RPMI7951 (cell line): ENCODE measurements around the gene SCD5. TPM values are rescaled to one million over a fixed set of nuclear protein-coding genes. Genes with fewer than 3 reads are reported as not detected.

ENCODE experiments used
- DNase-seq: peaks from one replicate; pipeline ENCODE4 v3.0.0-alpha.2; 2012; ENCODE audit warnings: low read depth
- total RNA-seq: library from RNA; depleted of rRNA; stranded (reverse); fragments of >200 nt; shearing (Covaris generic); gene quantifications from 2 replicates; pipeline ENCODE4 v1.2.3, GENCODE V29; 2014

The SCD5 gene
- total RNA-seq, 1 experiment from 2014 or later, result 10.1 TPM

GRCh38 chr4:82691431-82691830 is 107.2 kb downstream of the SCD5 start:
- no peak for DNase-seq

GRCh38 chr4:82688091-82688795 is 110.4 kb downstream of the SCD5 start:
- no peak for DNase-seq

GRCh38 chr4:82687531-82687930 is 111.1 kb downstream of the SCD5 start:
- DNase-seq, result no peak

GRCh38 chr4:82681754-82682153 is 116.8 kb downstream of the SCD5 start:
- no peak for DNase-seq

- DNase-seq, result no peak
Observed at GRCh38 chr4:82680834-82681233, 117.8 kb downstream of the SCD5 start.

GRCh38 chr4:82679531-82679930 is 119.1 kb downstream of the SCD5 start:
- no peak for DNase-seq

GRCh38 chr4:82678051-82678450 is 120.5 kb downstream of the SCD5 start:
- DNase-seq, result no peak

- DNase-seq, result no peak
Observed at GRCh38 chr4:82677327-82677726, 121.3 kb downstream of the SCD5 start.

- DNase-seq, result no peak
Observed at GRCh38 chr4:82667761-82668480, 130.7 kb downstream of the SCD5 start.

- no peak for DNase-seq
Observed at GRCh38 chr4:82666970-82667665, 131.5 kb downstream of the SCD5 start.

- DNase-seq, result no peak
Observed at GRCh38 chr4:82661181-82661992, 137.2 kb downstream of the SCD5 start.

- DNase-seq, result no peak
Observed at GRCh38 chr4:82652062-82652461, 146.5 kb downstream of the SCD5 start.

GRCh38 chr4:82650868-82651267 is 147.7 kb downstream of the SCD5 start:
- DNase-seq, result no peak

- peak; percentile 31 for DNase-seq
Observed at GRCh38 chr4:82648356-82648755, 150.2 kb downstream of the SCD5 start.

GRCh38 chr4:82645936-82646565 is 152.5 kb downstream of the SCD5 start:
- DNase-seq, result no peak

- no peak for DNase-seq
Observed at GRCh38 chr4:82644734-82645126, 153.9 kb downstream of the SCD5 start.

- DNase-seq, result peak; percentile 30
Observed at GRCh38 chr4:82643994-82644733, 154.4 kb downstream of the SCD5 start.

- no peak for DNase-seq
Observed at GRCh38 chr4:82642331-82642730, 156.3 kb downstream of the SCD5 start.

GRCh38 chr4:82640540-82640939 is 158.1 kb downstream of the SCD5 start:
- DNase-seq, result no peak

GRCh38 chr4:82639971-82640370 is 158.6 kb downstream of the SCD5 start:
- DNase-seq, result no peak

GRCh38 chr4:82638479-82638878 is 160.1 kb downstream of the SCD5 start:
- DNase-seq, result no peak
